NCI-H146 treated with DMSO at 0.1 percent for 48 hours (cell line): ENCODE results near the gene FIGNL2.

ENCODE experiments used
- DNase-seq: peaks from one replicate; lab custom pipeline; 2025; ENCODE audit not compliant: unreplicated experiment; lab: John Stamatoyannopoulos, UW

Gene FIGNL2

GRCh38 chr12:51777973-51778372, 70.5 kb downstream of the FIGNL2 start:
- no peak for DNase-seq

GRCh38 chr12:51777457-51777856, 71.1 kb downstream of the FIGNL2 start:
- no peak for DNase-seq

- DNase-seq: no peak
These were observed 73.6 kb downstream of the FIGNL2 start for GRCh38 chr12:51774933-51775332.

- DNase-seq: no peak
These were observed 75.2 kb downstream of the FIGNL2 start for GRCh38 chr12:51773145-51773869.

GRCh38 chr12:51771008-51771407, 77.5 kb downstream of the FIGNL2 start:
- DNase-seq: no peak
